Stimulated activated CD4-positive, alpha-beta T cell treated with anti-CD3 and anti-CD28 coated beads, TNF-alpha, amount 100 ng/mL, for 24 hours (primary cell): ENCODE data around the gene NSMCE3.
"Not testable (repeated sequence)": the region's sequence is repeated elsewhere in the genome, so short reads cannot be mapped to it uniquely, and the experiment has no call there.

Experiments
- DNase-seq, 3 experiments: peaks; one replicate each; pipeline ENCODE4 v3.0.0-alpha.2; 2020; ENCODE audit warnings: low read depth in 3 of 3

NSMCE3 gene

DNA sequence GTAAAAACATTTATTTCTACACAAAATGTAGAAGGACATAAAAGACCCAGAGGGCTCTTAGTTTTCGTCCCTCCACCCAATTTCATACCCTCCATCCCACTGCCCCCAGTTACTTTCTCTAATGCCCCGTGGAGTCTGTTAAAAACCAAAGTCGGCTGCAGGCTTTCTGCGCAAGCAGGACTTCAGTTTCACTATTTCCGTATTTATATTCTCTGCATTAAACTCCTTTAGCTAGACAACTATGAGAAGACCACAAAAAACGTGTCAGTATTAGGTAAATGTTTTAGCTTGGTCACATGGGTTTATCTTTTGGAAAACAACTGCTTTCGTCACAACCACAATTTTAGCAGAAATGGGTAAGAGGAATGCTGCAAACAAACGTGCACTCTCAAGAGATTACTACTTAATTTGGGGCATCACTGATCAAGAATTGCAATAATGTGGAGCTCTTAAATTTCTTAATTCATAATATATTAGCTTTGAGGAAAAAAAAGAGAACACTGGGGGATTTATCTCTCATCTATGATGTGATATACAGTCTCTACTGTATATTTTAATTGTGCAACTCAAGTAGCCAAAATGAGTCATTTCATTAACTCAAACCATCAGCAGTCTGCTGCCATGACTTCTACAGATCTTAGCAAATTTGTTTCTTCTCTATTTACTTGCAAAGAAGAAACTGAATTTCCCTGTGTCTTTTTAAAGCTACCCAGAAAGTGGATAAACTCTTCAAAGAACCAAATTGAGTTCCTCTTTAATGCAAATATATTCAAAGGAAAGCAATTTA lies 740 bp upstream of the NSMCE3 start:
- no peak for DNase-seq

DNA sequence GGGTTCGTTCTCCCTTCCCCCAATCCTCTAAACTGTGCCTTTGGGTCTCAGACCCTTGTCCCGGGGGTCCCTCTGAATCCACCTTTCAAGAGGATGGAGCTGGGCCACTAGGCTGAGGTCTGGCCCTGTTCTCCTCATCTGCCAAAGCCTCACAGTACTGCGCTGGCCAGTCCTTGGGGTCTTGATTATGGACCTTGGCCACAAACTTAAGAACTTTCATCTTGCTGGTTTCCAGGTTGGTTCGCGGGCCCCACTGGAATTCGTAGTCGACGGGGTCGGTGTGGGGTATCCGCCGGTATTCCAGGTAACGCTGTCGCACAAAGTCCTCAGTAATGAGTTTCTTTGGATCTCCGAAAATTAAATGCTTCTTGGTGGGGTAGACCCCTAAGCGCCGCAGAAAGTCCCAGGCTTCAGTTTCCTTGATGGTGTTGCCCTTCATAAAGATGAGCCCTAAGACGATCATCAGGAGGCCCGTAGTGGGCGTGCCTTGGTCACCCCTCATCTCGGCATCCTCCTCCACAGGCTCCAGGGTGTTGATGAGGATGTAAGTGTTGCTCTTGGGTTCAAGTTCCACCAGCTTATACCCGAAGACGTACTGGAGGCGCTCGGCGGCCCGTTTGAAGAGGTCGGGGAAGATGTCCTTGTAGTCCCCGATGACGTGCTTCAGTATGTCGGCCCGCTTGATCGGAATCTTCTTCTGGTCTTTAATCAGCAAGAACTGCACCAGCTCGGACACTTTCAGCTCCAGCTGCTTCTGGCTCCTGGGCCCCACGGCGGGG lies 727 bp downstream of the NSMCE3 start:
- peak; percentile 6 to 31 (median 21) for DNase-seq

DNA sequence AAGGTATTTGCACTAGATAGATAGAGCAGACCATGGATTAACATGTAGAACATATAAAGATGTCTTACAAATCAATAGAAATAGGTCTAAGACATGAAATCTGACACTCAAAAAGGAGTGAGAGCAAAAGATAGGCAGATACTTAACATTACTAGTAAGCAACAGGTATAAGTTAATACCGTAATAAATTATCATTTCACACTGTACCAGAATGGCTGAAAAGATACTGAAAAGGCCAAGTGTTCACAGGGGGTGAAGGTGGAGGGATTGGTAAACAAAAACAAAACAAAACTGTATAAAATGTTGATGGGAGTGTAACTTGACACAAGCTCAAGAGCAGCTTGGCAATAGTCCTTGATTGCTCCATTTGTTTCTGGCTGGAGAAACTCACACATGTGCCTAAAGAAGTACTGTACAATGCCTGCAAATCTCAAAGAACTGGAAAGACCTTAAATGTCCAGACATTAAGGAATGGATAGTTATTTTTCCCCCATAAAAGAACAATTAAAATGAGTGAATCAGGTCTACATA lies 3.5 kb downstream of the NSMCE3 start:
- DNase-seq: no peak

DNA sequence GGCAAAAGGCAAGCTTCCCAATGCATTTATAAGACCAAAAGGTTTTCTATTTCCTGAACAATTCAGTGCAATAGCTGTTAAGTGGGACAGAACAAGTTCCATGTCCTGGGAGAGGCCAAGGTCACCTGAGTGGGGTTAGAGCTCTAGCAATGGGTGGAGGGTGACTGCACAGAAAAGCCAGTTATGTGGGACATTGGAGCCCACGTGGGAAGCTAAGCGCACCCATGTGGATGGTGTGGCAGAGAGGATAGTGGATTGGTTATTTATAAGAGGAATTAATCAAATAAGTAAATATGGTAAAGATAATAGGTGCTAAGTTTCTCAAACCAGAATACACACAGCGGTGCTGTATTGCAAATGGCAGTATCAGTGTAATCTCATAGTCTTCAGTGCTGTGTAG lies 6.3 kb downstream of the NSMCE3 start:
- DNase-seq: no peak

DNA sequence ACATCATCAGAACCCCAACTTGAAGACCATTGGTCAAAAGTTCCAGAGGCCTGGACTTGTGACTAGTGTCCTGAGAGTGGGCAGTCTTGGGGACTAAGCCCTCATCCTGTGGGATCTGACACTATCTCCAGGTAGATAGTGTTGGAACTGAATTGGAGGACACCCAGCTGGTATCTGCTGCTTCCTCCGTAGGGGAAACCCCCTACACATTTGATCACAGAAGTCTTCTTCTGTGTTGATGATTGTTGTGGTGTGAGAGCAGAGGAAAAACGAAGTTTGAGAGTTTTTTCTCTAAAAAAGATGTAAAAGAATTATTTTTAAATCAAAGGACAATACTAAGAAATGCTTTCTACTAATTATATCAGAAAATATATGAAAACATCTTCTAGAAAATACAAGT lies 6.9 kb downstream of the NSMCE3 start:
- no peak for DNase-seq

DNA sequence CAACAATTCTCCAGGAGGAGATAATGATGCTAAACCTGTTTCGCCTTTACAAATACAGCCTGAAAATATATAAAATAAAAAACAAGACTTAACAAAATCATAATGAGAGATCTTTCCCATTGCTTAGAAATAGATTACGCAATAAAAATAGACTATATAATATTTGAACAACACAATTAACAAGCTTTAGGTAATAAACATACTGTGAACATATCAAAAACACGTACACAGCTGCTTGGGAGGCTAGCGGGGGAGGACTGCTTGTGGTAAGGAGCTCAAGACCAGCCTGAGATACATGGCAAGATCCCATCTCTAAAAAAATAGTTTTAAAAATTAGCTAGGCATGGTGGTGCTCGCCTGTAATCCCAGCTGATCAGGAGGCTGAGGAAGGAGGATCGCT lies 8.7 kb downstream of the NSMCE3 start:
- no peak for DNase-seq

DNA sequence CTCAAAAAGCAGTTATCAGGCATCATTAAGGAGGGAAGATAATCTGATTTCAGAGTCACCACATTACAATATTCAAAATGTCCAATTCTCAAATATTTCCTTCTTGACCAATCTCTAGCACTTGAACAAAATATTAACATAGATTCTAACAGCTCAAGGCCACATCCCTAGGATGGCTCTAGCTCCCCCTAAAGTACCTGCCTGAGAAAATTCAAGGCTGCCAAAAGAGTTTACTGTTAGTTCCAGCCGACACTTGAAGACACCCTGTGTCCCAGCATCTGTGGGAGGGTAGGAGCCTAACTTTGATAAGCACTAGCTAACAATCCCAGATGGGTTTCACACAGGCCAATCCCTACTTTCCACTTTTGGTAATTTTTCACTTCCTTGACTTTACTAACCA lies 10.4 kb downstream of the NSMCE3 start:
- DNase-seq: no peak

DNA sequence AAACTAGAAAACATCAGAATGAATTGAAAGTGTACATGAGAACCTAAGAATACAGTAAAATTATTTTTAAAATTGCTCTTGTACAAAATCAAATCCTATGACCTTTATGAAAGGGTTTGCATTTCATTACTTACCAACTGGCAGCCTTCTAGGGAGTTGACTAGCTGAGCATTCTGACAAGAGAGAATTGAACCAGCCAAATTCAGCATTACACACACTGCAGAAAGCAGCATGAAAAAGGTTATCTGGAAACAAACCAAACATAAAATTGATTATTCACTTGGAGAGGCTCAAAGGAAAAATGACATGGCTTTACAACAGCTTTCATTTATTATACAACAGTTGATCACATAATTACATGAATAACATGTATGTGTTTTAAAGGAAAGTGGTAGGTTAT lies 17.4 kb downstream of the NSMCE3 start:
- no peak for DNase-seq

DNA sequence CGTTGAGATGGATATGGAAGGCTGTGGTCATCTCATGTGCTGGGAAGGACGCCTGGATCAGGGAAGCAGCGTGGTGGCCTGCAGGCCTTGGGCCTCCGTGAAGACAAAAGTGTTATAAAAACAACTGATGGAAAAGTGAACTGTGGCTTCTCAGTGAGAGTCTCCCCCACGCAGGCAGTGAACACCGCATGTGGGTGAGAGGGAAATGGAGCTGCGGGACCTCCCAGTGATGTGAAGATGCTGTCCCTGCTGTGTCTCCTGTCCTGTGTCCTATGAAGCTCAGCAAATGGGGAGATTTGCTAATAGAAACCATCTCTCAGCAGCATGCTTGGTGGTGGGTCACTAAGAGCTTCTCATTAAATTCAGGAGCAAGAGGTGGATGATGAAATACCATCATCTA lies 25.1 kb downstream of the NSMCE3 start:
- no peak for DNase-seq

DNA sequence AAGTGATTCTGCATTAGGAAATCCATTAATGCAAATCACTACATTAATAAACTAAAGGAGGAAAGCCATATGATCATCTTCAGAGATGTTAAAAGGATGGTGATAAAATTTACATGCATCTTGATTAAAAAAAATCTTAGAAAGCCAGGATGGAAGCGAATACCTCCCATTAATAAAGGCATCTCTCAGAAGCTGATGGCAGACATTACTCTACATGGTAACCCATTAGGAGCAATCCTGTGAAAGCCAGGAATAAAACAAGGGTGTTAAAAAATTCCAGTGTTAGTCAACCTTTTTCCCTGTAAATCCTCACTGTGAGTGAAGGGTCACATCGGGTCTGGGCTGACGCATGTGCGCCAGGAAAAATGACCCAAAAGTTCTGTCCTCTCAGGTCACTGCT lies 25.5 kb downstream of the NSMCE3 start:
- no peak for DNase-seq

DNA sequence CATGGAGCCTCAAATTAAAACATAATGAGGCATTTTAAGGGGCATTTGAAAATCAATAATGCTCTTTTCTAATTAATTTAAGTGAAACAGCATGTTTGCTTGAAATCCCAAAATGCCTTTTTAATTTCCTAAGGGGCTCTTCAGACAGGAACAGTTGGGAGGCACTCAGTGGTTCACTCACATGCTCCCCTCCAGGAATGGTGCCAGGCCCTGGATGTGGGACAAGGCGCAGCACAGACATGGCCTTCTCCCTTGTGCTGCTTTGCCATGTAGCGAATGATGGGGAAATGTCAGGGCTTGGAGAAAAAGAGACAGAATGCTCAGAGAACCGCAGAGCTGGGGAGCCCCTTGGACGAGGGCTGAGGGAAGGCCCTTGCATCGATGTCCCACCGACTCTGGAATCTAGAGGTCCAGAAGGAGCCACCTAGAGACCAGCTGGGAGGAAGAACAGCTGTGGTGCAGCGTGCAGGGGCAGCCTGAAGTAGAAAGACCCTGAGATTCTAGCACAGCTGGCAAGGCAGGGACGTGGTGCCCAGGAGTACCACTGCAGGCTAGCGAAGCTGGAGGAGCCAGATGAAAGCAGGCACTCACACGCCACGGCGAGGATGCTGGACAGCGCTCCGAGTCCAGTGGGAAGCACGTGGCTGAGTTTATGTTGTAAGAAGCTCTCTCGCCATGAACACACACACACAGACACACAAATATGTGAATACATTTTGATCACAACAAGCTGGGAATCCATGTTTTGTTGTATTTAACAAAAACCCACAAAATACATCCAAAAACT lies 27.0 kb downstream of the NSMCE3 start:
- no peak for DNase-seq

DNA sequence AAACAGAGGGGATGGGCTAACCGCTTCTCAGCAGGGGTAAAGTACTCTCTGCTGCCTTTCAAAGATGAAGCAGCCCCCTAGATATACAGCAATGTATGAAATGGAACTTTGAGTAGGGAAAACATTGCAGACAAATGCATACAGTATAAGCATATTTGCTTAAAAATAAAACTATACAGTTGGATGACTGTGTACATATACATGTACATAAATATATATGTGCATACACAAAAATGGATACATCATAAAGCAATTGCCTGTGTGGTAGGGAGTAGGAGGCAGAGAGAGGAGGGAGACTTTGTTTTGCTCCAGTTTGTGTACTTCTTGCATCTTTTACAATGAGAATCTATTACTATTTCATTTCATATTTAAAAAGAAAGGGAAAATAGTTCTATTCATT lies 28.4 kb downstream of the NSMCE3 start:
- DNase-seq: no peak

DNA sequence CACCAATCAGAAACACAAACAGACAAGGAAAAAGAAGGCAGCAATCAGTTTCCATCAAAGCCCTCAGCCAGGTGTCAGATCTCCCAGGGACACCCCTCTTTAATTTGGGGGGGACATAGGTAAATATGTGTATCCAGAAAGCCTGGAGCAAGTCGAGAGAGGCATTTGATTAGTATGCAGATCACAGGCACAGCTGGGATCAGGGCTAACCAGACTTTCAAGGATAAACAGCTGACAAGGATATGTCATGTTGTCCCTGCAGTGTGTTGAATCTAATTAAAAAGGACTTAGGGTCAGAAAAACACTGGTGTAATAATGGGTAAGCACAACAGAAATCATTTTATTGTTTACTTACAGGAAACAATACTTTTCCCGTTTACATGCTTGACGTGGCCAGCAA lies 30.2 kb downstream of the NSMCE3 start:
- DNase-seq: no peak

DNA sequence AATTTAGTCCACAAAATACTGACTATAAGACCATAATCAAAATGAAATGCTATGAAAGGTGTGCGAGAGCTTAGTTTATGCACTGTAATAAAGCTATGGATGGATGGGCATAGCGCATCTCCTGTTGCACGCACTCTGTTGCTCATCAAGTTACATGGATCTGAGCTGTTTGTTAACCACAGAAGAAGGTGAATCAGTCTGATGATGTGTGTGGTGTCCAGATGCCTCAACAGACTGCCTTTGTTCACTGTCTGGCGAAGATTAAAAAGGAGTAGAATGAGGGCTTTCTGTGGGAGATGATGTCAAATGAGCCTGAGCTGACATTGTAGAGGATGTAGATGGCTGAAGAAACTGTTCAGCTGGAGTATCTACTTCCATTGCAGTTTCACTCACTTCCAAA lies 36.1 kb downstream of the NSMCE3 start:
- DNase-seq: no peak

DNA sequence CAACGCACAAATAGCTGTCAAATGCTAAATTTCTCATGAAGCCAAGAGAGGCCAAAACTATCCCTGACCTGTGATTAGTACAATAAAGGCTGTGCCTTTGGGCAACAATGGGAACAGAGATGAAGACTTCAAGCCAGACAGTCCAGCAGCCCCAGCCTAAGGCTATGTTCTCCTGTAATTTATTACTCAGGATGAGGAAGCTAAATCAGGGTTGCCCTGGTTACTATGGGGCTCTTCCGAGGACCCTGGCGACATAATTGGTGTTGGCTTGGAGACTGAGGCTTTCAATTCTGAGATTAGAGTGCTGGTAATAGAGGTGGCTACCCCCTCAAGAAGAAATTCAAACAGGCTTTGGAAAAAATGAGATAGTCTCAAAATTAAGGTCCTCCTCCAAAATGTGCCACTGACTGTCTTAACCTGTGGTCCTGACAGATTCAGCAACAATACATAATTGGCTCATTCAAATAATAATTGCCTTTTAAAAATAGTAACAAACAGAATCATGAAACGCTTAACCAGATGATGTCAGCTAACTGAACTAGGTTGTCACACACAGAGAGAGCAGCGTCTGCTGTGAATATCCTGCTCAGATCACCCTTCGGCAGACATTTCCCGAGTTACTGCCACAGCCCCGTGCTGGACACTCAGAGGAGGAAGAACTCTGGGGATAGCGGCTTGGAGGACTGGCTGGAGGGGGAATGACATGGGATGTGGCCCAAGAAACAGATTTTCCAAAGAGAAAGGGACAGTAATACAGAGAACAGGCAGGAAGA lies 43.0 kb downstream of the NSMCE3 start:
- no peak for DNase-seq

DNA sequence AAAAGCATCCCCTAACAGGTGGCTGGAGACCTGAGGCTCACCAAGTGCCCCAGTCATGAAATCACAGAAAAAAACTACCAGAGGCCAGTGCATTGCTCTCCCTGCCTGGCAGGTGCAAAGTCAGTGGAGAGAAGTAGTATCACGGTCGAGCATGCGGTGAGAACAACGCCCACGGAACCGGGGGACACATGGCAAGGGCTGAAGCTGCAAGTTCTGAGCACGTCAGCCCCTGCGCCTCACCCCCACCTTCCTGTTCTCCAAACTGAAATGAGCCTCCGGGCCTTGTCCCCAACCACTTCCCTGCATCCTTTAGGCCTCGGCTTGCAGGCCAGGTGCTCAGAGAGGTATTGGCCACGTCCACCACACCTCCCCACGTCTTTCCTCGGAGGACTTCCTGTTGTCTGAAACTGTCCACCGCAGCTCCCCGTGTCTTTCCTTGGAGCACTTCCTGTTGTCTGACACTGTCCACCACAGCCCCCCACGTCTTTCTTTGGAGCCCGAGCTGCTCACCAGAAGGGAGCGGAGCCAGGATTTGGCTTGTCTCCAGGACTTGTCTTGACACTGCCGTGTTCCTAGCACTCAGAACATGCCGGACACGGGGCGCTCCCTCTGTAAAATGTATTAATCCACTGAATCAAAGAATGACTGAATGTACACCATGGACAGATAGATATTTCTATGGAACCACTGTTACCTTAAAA lies 43.9 kb downstream of the NSMCE3 start:
- no peak for DNase-seq

DNA sequence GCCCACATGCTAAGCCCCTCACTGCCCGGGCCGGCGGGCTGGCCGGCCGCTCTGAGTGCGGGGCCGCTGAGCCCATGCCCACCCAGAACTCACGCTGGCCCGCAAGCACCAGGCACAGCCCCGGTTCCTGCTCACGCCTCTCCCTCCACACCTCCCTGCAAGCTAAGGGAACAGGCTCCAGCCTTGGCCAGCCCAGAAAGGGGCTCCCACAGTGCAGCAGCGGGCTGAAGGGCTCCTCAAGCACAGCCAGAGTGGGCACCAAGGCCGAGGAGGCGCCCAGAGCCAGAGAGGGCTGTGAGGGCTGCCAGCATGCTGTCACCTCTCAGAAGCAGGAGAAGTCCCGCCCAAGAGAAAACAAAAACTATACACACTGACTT lies 44.6 kb downstream of the NSMCE3 start:
- DNase-seq: not testable (repeated sequence)

DNA sequence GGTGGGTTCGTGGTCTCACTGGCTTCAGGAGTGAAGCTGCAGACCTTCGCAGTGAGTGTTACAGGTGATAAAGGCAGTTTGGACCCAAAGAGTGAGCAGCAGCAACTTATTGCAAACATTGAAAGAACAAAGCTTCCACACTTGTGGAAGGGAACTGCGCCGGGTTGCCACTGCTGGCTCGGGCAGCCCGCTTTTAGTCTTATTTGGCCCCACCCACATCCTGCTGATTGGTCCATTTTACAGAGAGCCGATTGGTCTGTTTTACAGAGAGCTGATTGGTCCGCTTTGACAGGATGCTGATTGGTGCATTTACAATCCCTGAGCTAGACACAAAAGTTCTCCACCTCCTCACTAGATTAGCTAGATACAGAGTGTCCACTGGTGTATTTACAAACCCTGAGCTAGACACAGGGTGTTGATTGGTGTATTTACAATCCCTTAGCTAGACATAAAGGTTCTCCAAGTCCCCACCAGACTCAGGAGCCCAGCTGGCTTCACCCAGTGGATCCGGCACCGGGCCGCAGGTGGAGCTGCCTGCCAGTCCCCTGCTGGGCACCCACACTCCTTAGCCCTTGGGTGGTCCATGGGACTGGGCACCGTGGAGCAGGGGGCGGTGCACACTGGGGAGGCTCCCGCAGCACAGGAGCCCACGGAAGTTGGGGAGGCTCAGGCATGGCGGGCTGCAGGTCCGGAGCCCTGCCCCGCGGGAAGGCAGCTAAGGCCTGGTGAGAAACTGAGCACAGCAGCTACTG lies 45.2 kb downstream of the NSMCE3 start:
- DNase-seq: not testable (repeated sequence)

DNA sequence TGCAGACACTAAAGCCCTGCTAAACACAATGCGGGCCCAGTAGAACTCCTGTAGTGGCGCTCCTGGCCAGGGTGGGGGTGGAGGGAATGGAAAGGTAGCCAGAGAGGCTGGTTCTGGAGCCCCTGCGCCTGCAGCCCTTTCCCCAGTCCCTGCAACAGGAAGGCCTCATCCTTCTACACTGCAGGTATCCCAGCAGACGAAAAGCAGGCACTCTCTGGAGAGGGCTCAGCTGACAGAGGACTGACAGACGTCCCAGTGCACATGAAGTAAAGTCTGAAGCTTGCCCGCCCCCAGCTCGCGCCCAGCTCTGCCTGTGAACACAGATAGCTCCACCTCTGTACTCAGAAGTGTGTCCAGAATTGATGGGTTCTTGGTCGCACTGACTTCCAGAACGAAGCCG lies 46.0 kb downstream of the NSMCE3 start:
- no peak for DNase-seq
